Iris pigment epithelial cell (primary cell): Measurements from ENCODE around the gene MDH2.
"Not testable (repeated sequence)": the region's sequence is repeated elsewhere in the genome, so short reads cannot be mapped to it uniquely, and the experiment has no call there.

ENCODE experiments used
- DNase-seq: peaks from one replicate; pipeline ENCODE4 v3.0.0-alpha.2; 2011; ENCODE audit warnings: low read depth

The MDH2 gene

DNA sequence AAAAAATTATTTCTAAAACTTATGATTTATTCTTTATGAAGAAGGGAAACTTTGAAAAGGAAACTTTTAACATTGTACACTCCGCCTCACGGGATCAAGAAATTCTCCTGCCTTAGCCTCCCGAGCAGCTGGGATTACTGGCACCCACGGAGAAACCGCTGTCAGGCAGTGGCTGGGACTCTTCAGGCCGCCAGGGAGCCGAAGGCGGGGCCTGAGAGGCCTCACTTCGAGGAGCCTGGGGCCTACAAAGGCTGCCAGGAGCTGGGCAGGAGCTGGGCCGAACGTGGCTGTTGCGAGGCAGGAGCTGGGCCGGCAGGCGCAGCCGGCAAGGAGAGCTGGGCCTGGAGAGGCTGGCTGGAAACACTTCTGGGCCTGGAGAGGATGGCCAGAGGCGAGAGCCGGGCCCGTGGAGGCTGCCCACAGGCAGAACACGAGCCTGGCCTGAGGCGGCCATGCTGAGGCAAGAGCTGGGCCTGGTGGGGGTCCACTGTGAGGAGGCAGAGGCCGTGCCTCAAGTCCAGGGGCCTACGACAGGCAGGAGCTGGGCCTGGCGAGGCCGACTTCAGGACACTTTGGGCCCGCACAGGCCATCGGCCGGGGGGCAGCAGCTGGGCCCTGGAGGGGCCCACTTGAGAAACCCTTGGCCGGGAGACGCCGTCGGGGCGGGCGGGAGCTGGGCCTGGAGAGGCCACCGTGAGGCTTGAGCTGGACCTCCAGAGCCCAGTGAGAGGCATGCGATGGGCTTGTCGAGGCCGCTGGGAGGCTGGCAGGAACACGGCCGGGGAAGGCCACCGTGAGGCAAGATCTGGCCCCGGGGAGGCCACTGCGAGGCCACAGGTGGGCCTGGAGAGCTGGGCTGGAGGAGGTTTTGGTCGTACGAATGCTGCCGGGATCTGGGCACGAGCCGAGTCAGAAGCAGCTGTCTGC lies 23.7 kb downstream of the MDH2 start:
- DNase-seq = no peak

DNA sequence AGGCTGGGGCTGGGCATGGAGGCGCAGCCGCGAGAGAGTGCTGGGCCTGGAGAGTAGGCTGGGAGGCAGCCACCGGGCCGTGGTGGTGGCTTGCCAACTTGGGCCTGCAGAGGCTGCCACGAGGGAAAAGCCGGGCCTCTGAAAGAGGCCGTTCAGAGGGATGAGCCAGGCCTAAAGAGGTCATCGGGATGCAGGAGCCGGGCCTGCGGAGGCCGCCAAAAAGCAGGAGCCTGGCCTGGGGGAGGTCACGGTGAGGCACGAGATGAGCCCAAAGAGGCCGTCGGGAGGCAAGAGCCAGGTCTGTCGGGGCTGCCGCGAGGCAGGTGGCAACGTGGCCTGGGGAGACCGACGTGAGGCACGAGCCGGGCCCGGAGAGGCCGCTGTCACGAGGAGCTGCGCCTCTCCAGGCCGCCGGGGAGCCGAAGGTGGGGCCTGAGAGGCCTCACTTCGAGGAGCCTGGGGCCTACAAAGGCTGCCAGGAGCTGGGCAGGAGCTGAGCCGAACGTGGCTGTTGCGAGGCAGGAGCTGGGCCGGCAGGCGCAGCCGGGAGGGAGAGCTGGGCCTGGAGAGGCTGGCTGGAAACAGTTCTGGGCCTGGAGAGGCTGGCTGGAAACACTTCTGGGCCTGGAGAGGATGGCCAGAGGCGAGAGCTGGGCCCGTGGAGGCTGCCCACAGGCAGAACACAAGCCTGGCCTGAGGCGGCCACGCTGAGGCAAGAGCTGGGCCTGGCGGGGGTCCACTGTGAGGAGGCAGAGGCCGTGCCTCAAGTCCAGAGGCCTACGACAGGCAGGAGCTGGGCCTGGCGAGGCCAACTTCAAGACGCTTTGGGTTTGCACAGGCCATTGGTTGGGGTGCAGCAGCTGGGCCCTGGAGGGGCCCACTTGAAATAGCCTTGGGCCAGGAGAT lies 24.6 kb downstream of the MDH2 start:
- no peak for DNase-seq

DNA sequence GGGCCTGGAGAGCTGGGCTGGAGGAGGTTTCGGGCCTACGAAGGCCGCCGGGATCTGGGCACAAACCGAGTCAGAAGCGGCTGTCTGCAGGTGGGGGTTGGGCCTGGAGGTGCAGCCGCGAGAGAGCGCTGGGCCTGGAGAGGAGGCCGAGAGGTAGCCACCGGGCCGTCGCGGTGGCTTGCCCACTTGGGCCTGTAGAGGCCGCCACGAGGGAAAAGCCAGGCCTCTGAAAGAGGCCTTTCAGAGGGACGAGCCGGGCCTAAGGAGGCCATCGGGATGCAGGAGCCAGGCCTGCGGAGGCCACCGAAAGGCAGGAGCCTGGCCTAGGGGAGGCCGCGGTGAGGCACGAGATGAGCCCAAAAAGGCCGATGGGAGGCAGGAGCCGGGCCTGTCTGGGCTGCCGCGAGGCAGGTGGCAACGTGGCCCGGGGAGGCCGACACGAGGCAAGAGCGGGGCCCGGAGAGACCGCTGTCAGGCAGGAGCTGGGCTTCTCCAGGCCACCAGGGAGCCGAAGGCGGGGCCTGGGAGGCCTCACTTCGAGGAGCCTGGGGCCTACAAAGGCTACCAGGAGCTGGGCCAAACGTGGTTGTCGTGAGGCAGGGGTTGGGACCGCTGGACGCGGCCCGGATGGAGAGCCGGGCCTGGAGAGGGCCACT lies 25.6 kb downstream of the MDH2 start:
- no peak for DNase-seq

DNA sequence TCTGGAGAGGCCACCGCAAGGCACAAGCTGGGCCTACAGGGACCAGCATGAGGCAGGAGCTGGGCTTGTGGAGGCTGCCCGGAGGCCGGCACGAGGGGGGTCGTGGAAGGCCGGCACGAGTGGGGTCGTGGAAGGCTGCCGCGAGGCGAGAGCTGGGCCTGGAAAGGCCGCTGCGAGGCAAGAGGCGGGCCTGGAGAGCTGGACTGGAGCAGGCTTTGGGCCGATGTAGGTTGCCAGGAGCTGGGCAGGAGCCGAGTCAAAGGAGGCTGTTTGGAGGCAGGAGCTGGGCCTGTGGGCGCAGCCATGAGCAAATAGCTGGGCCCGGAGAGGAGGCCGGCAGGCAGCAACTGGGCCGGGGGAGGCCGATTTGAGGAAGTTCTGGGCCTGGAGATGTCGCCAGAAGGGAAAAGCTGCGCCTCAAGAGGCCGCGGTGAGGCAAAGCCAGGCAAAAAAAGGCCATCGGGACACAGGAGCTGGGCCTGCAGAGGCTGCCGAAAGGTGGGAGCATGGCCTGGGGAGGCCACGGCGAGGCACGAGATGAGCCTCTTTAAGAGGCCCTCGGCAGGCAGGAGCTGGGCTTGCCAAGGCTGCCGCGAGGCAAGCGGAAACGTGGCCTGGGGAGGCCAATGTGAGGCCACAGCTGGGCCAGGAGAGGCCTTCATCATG lies 26.5 kb downstream of the MDH2 start:
- DNase-seq = no peak

DNA sequence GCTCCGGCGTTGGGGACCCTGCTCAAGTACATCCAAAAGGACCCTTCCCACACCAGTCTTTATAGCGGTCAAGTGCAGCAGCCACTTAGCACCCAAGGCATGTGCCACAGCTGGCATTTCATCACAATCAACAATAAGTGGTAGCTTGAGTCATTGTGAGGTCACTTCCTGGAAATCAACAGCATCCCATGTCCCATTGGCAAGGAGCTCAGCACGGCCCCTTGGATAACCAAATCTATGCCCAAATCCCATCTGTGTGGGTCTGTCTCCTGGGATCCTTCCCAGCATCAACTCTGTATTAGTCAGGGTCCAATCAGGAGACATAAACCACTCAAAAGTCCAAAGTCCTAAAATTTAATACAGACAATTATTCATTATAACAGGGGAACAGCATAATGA lies 27.1 kb downstream of the MDH2 start:
- DNase-seq = peak; percentile 20

DNA sequence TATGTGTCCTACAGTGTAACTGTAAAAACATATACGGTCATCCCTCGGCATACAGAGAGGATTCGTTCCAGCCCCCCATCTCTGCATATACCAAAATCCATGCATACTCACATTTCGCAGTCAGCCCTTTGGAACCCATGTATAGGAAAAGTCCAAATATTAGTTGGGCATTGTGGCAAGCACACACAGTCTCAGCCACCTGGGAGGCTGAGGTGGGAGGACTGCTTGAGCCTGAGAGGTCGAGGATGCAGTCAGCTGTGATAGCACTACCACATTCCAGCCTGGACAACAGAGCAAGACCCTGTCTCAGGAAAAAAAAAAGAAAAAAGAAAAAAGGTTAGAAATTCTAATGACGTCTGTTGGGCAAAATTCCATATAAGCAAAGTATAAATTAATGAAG lies 29.1 kb downstream of the MDH2 start:
- DNase-seq = no peak

DNA sequence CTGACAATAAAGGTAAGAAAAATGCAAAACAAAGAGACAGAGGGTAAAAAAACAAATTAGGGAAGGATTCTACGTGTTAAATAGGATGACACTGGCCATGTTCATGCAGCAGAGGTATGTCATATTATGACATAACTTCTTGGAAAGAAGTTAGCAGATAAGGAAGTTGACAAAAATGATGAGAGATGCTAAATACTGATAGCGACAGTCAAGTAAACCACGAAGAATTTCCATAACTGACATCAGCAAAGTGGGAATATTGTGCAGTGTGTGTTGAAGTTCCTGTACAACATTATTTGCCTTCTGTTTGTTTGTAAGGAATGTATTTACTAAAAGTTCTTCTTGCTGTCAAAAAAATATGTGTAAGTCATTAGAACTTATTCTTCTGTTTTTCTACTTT lies 29.5 kb downstream of the MDH2 start:
- peak; percentile 18 for DNase-seq

DNA sequence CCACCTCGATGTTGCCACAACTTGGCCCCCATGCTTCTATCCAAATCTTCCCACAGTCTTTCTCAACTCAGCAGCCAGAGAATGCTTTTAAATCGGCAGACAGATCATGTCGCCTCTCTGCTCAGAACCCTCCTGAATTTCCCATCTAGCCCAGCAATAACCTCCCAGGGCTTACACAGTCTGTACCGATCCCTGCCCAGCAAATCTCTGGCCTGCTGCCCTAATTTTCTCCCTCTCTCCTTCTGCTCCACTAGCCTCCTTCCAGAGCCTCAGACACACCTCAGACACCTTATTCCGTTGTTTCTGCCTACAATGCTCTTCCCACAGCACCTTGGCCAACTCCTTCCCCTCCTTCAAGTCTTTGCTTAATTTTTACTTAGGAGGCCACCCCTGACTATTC lies 32.3 kb downstream of the MDH2 start:
- DNase-seq = no peak

DNA sequence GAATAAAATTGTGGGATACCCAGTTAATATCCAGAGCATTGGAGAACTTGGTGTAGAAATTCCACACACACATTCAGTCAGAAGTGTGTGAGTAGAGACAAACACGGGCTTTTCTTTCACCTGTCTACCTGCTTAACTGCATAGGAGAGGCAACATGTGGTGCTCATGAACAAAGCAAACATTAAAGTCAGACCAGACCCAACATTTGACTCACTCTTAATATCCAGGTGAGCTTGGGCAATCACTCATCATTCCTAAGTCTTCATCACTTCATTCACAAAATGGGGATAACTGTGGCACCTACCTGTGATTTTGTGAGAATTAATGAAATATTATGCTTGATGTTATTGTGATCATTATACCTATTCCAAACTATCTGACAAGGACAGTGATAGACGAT lies 36.2 kb downstream of the MDH2 start:
- DNase-seq = not testable (repeated sequence)

DNA sequence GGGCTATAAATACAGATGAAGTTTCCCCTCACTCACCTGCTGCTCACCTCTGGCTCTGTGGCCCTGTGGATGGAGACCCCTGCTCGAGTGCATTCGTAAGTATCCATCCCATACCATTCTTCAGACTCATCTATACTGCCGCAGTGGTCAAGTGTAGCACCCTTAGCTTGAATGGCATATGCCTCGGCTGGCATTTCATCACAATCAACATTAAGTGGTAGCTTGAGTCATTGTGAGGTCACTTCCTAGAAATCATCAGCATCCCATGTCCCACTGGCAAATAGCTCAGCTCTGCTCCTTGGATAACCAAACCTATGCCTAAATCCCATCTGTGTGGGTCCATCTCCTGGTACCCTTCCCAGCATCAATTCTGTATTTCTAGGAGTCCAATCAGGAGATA lies 38.2 kb downstream of the MDH2 start:
- DNase-seq = peak; percentile 36

DNA sequence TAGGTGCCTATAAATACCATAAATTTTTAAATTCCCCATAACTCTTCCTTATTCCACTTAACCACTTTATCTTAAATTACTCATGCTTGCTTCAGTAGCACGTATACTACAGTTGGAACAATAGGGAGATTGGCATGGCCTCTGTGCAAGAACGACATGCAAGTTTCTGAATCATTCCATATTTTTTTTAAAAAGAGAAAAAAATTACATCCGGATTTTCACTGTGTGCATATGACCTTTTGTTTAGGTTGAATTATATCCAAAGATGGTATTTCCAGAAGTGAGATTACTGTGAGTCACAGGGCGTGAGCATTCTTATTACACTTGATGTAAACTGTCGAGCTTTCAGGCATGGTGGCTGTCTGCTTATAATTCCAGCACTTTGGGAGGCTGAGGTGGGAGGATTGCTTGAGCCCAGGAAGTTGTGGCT lies 39.5 kb downstream of the MDH2 start:
- peak; percentile 93 for DNase-seq

DNA sequence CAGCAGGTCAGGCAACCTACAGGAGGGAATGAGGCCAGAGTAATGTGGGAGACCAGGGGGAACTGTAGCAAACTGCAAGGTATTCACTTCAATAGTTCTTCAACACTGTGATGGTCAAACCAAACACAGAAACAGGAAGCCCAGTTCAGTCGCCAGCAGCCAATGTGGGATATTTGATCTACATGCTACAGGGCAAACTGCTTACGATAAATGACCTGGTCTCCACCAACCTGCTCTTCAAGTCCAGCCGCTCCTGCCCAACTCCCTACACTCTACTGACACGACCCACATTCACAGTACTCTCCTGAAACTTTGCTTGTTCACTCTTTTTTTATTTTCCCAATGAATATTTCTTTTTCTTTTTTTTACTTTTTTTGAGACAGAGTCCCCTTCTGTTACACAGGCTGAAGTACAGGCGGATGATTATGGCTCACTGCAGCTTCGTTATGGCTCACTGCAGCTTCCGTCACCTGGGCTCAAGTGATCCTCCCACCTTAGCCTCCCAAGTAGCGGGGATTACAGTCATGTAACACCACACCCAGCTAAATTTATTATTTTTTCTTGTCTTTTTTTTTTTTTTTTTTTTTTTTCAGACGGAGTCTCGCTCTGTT lies 42.1 kb downstream of the MDH2 start:
- no peak for DNase-seq

DNA sequence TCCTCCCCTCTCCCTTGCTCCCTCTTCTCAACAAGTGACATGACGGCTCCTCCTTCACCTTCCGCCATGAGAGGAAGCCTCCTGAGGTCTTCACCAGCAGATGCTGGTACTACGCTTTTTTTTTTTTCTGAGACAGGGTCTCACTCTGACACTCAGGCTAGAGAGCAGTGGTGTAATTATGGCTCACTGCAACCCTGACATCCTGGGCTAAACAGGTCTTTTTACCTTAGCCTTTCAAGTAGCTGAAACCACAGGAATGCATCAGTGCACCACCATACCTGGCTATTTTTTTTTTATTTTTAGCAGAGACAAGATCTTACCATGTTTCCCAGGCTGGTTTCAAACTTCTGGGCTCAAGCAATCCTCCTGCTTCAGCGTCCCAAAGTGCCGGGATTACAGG lies 43.6 kb downstream of the MDH2 start:
- DNase-seq = no peak

DNA sequence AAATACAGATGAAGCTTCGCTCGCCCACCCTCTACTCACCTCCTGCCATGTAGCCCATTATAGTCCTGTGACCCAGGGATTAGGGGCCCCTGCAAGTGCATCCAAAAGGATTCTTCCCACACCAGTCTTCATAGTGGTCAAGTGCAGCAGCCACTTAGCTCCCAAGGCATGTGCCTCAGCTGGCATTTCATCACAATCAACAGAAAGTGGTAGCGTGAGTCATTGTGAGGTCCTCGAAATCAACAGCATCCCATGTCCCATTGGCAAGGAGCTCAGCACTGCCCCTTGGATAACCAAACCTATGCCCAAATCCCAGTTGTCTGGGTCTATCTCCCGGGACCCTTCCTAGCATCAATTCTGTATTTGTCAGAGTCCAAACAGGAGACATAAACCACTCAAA lies 45.6 kb downstream of the MDH2 start:
- DNase-seq = peak; percentile 17

DNA sequence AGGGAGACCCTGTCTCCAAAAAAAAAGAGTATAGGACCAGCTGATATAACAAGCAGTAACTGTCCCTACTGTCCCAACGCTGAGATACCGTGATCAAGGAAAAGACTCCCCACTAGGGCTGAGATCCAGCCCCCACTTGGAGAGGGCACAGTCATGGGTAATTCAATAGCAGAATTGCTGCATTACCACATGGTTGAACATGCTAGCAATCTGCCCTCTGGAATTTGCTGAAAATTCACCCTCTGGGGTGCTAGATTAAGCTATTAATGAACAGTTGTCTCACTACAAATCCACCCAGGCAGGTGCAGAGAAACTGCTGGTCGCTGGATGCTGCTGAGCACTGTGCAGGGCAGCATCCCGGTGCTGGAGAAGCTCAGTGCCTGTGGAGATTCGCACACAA lies 46.4 kb downstream of the MDH2 start:
- DNase-seq = not testable (repeated sequence)

DNA sequence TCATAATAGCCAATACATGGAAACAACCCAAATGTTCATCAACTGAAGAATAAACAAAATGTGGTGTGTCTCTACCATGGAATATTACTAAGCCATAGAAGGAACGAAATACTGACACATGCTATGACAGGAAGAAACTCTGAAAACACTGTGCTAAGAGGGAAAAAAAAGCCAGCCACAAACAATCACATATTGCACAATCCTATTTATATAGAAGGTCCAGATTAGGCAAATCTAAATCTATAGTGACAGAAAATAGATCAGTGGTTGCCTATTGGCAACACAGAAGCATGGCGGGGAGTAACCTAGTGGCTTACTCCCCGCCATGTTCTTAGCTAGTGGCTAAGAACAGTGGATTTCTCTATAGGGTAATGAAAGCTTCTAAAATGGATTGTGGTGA lies 48.0 kb downstream of the MDH2 start:
- no peak for DNase-seq

DNA sequence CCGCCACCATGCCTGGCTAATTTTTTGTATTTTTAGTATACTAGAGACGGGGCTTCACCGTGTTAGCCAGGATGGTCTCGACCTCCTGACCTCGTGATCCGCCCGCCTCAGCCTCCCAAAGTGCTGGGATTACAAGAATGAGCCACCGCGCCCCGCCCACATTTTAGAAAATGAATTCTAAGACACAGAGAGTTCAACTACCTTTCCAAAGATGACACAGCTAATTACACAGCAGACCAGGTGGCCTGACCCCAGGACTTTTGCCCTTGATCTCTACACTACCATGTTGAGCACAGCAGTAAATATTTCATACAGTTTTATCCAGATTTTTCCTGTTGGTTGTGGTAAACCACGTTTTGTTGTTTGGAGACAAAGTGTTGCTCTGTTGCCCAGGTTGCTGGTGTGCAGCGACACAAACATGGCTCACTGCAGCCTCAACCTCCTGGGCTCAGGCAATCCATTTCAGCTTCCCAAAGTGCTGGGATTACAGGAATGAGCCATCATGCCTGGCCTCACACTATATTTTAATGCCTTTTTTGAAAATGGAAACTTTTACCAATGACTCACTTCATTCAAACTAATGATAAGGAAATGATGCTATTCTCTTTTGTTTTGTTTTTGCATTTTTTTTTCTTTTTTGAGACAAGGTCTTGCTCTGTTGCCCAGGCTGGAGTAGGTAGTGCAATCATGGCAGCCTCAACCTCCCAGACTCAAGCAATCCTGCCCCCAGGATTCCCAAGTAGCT lies 54.0 kb downstream of the MDH2 start:
- DNase-seq = peak; percentile 18

DNA sequence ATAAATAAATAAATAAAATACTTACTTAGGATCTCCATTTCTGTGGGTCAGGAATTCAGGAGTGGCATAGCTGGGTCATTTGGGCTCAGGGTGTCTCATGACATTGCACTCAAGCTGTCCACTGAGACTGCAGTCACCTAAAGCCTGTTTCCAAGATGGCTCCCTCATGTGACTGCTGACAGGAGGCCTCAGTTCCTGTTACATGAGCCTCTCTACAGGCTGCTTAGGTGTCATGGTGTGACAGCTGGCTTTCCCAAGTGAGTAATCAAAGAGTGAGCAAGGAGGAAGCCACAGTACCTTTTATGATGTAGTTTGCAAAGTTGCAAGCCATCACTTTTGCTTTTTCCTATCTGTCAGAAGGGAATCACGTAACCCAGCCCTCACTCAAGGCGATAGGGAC lies 55.9 kb downstream of the MDH2 start:
- DNase-seq = not testable (repeated sequence)

DNA sequence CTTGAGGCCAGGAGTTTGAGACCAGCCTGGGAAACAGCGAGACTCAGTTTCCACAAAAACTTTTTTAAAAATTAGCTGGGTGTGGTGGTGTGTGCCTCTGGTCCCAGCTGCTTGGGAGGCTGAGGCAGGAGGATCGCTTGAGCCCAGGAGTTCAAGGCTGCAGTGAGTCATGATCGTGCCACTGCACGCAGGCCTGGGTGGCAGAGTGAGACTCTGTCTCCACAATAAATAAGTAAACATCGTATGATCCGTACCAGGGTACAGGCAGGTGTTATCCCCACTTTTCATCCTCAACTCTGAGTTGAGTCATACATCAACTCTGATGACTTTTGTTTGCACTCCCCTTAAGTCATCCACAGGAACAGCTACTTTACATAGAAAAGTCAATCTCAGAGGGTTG lies 58.2 kb downstream of the MDH2 start:
- DNase-seq = not testable (repeated sequence)

DNA sequence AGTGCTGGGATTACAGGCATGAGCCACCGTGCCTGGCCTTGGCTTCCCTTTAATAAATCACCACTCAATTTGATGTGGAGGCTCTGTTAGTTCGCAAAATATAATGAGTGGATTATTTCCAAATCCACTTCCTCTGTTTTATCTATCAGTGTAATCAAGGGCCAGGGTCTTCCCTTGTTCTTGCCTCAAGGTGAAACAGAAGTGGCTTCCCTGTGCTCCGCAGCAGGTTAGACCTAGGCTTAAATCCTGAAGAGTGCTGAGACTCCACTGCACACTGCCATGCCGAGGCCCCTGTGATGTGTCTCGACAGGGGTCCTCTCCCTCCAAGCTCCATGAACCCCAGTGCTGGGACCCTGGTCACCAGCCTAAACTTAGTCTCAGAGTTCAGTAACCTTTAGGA lies 59.0 kb downstream of the MDH2 start:
- no peak for DNase-seq
